Measurements from ENCODE around the gene PARVB. TPM values are rescaled to one million over a fixed set of nuclear protein-coding genes. Genes with fewer than 3 reads are reported as not detected.

Gene PARVB
- total RNA-seq, 1 donor from 2014 or later, result 4.4 TPM

- no peak for TF ChIP-seq CTCF (IDR thresholded peaks at IDR 0.05)
- H3K36me3 Mint-ChIP-seq (ENCODE audit: unreplicated experiment), result no peaks in the 10 kb centered on the region
- peaks cover 7% of the 10 kb centered on the region for H3K4me1 Mint-ChIP-seq (ENCODE audit: unreplicated experiment)
- H3K27me3 Mint-ChIP-seq (ENCODE audit: unreplicated experiment), result no peaks in the 10 kb centered on the region
- H3K27ac Mint-ChIP-seq (ENCODE audit: unreplicated experiment), result no peak overlapping the region
- H3K4me3 Mint-ChIP-seq (ENCODE audit: unreplicated experiment), result no peak overlapping the region
- DNase-seq (ENCODE audit: extremely low spot score, unreplicated experiment), result no peak
- H3K9me3 Mint-ChIP-seq (ENCODE audit: unreplicated experiment), result no peaks in the 10 kb centered on the region
Observed at GRCh38 chr22:44020981-44021380, 3.1 kb upstream of the PARVB start.

GRCh38 chr22:44023404-44024287 is 456 bp upstream of the PARVB start:
- peak overlapping the region; percentile 70 for H3K4me3 Mint-ChIP-seq (ENCODE audit: unreplicated experiment)
- no peaks in the 10 kb centered on the region for H3K27me3 Mint-ChIP-seq (ENCODE audit: unreplicated experiment)
- peaks cover 7% of the 10 kb centered on the region for H3K4me1 Mint-ChIP-seq (ENCODE audit: unreplicated experiment)
- no peak for DNase-seq (ENCODE audit: extremely low spot score, unreplicated experiment)
- H3K36me3 Mint-ChIP-seq (ENCODE audit: unreplicated experiment), result no peaks in the 10 kb centered on the region
- no peaks in the 10 kb centered on the region for H3K9me3 Mint-ChIP-seq (ENCODE audit: unreplicated experiment)
- TF ChIP-seq CTCF (IDR thresholded peaks at IDR 0.05), result no peak
- H3K27ac Mint-ChIP-seq (ENCODE audit: unreplicated experiment), result no peak overlapping the region

- DNase-seq (ENCODE audit: extremely low spot score, unreplicated experiment), result no peak
- Mint-ChIP-seq H3K4me3 (ENCODE audit: unreplicated experiment) (peak overlapping the region; percentile 67), H3K27ac (ENCODE audit: unreplicated experiment) (no peak overlapping the region), H3K9me3 (ENCODE audit: unreplicated experiment) (no peaks in the 10 kb centered on the region), H3K4me1 (ENCODE audit: unreplicated experiment) (peaks cover 7% of the 10 kb centered on the region), H3K27me3 (ENCODE audit: unreplicated experiment) (no peaks in the 10 kb centered on the region), H3K36me3 (ENCODE audit: unreplicated experiment) (no peaks in the 10 kb centered on the region)
- TF ChIP-seq CTCF (IDR thresholded peaks at IDR 0.05), result no peak
Observed at GRCh38 chr22:44025171-44026065, 1.3 kb downstream of the PARVB start.

GRCh38 chr22:44026066-44026629 is 2.0 kb downstream of the PARVB start:
- DNase-seq (ENCODE audit: extremely low spot score, unreplicated experiment), result no peak
- Mint-ChIP-seq H3K4me1 (ENCODE audit: unreplicated experiment) (peaks cover 7% of the 10 kb centered on the region), H3K36me3 (ENCODE audit: unreplicated experiment) (no peaks in the 10 kb centered on the region), H3K27me3 (ENCODE audit: unreplicated experiment) (no peaks in the 10 kb centered on the region), H3K27ac (ENCODE audit: unreplicated experiment) (no peak overlapping the region), H3K4me3 (ENCODE audit: unreplicated experiment) (no peak overlapping the region), H3K9me3 (ENCODE audit: unreplicated experiment) (no peaks in the 10 kb centered on the region)
- no peak for TF ChIP-seq CTCF (IDR thresholded peaks at IDR 0.05)
